GM18520 (cell line): Measurements from ENCODE around the gene OMG.
"Not testable (repeated sequence)": the region's sequence is repeated elsewhere in the genome, so short reads cannot be mapped to it uniquely, and the experiment has no call there.

Source experiments
- ATAC-seq: cut with Tn5 transposase; IDR thresholded peaks from one replicate; pipeline ENCODE4 v1.9.1; 2021; ENCODE audit not compliant: unreplicated experiment

Gene OMG

DNA sequence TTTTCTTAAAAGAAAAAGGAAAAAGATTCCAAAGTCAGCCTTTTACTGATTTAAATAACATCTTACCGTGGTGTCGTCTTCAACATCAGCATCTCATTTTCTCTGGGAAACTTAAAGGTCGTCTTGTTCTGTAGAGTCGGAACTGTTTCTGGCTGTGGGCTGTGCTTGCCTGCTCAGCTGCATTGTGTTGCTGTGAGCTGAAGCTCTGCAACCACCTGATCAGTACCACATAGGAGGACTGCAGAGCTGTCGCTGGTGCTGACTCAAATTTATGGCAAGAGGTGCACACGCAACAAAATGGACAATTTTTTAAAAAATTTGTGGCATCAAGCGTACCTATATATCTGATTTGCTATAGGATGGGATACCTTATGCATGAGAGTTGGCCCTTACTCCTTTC lies at the start of gene OMG:
TSS of gene OMG (minus strand) at position 150 of the 400 bp plus-strand sequence. CDS start 908 bp downstream, outside the sequence.
- ATAC-seq: no peak

- ATAC-seq: not testable (repeated sequence)
Measured at GRCh38 chr17:31345191-31345747, 48.2 kb upstream of the OMG start.

GRCh38 chr17:31339906-31340661 lies 43.0 kb upstream of the OMG start:
- no peak for ATAC-seq

DNA sequence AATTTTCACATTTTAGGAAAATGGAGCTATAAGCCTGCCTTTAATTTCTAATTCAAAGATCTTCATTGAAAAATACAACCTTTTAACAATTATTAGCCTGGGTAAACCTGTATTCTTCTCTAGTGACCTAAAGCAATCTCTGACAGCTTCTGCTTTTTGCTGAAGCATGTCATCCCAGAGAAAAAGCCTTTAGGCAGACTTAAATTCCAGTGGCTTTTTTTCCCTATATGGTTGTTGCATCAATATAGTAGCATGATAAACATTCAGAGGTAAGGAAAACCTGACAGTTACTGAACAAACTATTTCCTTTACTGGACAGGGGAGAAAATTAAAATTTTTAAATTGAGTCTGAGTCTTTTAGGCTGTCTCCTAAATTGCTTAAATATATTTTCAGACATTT lies 32.2 kb upstream of the OMG start:
- ATAC-seq: no peak

GRCh38 chr17:31328160-31328535 lies 31.1 kb upstream of the OMG start:
- ATAC-seq: no peak

- no peak for ATAC-seq
Measured at GRCh38 chr17:31327534-31328159, 30.6 kb upstream of the OMG start.

DNA sequence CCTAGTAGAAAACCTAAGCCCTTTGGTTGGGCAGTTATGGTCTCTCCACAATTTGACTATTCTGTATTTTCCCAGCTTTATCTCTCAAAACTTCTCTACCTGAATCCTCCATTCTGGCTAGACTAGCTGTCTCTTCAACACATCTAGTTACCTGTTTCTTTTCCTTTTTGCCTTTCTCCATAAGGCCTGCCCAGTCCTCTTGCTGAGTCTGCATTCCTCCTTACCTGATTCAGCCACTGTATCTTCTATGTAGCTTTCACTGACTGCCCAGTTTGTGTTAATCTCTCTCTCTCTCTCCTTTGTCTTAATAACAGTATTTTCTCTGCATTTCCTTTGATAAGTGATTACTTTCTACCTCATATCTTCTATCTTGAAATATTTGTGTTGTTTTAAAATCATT lies 26.5 kb upstream of the OMG start:
- ATAC-seq: no peak

DNA sequence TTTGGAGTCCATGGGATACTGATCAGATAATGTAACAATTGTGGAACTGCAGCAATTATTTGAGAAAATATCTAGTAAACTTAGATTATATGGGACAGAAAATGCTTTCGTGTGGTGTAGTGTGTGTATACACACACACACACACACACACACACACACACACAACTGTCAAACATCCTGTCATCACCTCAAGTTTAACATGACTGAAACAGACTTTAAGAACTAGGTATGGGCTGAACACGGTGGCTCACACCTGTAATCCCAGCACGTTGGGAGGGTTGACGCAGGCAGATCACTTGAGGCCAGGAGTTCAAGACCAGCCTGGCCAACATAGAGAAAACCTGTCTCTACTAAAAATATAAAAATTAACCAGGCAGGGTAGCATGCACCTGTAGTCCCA lies 24.9 kb upstream of the OMG start:
- ATAC-seq: no peak

- no peak for ATAC-seq
Measured at GRCh38 chr17:31321481-31321880, 24.4 kb upstream of the OMG start, which contains the start of gene EVI2A. Gene EVI2A (minus strand): TSS chr17:31321622. CDS start chr17:31319013, 2,609 bp downstream.

DNA sequence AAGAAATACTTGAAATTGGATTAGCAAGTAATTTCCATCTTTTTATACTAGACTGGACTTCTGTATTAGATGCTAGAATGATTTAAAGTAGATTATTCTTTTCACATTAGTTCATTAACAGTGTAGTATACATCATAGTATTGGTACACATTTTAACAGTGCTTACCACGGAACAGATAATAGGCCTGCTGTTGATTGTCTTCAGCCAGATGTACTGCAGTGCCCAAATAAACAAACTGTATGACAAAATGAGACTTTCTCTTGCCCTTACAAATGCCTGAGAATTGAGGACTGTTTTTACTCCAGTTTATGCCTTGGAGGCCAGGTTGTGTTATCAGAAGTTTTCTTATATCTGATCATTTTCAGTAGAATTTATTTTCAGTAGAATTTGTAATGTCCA lies 23.8 kb upstream of the OMG start:
- no peak for ATAC-seq

- no peak for ATAC-seq
Measured at GRCh38 chr17:31320241-31320640, 23.2 kb upstream of the OMG start.

DNA sequence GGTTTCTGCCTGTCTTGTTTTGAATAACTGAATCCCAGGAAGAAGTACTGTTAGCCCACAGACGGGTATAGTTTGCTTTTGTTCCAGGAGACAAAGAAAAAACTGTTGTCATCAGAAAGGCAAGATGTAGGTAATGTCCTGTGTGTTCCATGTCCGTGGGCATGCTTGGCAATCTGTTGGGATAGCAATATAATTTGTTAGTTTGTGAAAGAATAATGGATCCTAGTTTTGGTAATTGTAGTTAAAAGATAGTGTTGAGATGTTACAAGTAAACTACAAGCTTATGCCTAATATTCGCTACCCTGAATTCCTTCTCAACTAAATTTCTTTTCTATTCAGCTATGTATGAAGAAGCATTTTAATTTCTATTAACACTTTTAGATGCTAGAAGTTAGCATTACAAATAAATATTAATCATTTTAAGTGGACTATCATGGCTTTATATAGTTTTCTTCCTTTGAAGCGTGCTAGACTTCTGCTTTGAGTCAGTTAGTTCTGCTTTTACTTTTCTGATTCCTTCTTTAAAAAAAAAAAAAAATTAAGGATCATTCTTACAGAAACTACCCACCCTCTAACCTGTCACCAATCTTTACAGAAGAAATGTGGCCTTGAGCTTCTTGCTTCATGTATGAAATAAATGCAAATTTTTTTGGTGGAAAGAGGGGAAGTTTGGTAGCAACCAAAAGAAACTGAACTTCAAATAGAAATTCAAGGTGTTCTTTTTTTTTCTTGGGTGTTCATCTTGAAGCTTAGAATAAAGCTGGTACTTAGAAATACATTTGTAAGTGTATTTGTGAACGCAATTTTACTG lies 22.0 kb upstream of the OMG start:
- ATAC-seq: no peak

DNA sequence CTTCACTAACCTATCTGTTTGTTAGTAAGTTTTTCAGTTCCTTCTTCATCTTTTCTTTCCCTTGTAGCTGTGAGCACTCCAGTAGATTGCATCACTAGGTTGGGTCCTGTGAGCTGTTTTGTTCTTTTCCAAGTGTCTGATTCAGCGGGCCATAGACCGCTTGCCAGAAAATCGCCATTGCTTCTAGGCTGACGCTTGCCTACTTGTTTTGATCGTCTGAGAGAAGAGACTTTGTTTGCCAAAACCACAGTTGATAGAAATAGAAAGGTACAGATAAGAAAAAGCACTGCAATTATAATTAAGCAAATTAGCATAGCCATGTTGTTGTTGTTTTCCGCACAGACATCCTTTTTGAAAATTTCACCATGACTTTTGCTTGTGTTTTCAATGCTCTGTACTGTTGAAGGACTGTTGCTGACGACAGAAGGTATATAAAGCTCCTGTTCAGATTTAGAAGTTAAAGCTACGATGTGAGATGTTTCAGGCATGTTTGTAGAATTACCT lies 21.3 kb upstream of the OMG start:
- peak; percentile 25 for ATAC-seq

- no peak for ATAC-seq
Measured at GRCh38 chr17:31314782-31315100, 17.7 kb upstream of the OMG start.

DNA sequence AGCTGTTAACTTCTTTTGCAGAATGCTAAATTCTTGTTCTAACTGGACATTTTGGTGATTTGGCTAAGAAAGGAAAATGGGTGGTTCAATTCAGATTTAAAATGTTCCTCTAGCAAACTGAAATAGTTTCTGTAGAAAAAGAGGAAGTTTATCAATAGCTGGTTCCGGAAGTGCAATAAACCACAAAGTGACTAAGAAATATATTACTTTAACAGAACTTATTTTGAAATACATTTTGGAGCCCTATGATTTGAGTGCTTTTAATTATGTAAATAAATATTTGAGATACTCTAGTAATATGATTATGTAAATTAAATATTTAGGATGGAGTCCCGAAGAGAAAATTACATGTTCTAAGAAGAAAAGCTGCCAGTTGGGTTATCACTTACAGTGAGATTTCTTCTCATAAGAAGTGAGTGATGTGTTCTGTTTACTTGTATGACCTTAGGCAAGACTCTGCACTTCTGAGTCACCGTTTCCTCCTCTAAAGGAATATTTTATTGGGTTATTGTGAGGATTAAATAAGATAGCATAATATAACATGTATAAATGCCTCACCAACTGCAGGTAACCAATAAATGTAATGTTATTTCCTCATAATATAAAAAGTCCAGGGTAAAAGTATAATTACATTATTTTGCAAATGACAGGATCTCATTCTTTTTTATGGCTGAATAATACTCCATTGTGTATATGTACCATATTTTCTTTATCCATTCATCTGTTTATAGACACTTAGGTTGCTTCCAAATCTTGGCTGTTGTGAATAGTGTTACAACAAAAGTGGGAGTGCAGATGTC lies 17.1 kb upstream of the OMG start, which contains the start of gene EVI2B:
TSS of gene EVI2B (minus strand) at position 73 of the 800 bp plus-strand sequence. CDS start 8,445 bp downstream, outside the sequence.
- no peak for ATAC-seq

DNA sequence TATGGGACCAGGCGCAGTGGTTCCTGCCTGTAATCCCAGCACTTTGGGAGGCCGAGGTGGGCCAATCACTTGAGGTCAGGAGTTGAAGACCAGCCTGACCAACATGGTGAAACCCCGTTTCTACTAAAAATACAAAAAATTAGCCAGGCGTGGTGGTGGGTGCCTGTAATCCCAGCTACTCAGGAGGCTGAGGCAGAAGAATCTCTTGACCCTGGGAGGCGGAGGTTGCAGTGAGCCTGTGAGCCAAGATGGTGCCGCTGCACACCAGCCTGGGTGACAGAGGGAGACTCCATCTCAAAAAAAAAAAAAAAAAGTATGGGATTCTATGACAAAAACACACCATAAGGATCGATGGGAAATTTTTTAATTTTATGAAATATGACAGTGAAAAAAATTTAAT lies 15.2 kb upstream of the OMG start:
- ATAC-seq: not testable (repeated sequence)

DNA sequence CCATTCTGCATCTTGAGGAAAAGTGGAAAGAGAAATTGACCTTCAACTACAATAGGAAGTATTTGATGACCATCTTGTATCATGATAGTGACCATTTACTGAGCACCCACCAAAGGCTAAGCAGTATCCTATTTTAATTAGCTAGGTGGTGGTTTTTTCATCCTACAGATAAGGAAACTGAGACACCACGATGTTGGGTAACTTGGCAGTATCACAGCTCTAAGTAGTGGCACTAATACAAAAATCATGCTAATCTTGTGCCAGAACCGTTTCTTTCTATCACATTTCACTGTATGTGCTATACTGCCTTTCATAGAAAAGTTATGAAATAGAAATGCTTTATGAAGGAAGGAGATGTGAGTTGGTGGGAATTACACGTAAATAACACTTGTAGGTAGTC lies 14.5 kb upstream of the OMG start:
- ATAC-seq: no peak

- ATAC-seq: no peak
Measured at GRCh38 chr17:31310886-31311285, 13.8 kb upstream of the OMG start.

DNA sequence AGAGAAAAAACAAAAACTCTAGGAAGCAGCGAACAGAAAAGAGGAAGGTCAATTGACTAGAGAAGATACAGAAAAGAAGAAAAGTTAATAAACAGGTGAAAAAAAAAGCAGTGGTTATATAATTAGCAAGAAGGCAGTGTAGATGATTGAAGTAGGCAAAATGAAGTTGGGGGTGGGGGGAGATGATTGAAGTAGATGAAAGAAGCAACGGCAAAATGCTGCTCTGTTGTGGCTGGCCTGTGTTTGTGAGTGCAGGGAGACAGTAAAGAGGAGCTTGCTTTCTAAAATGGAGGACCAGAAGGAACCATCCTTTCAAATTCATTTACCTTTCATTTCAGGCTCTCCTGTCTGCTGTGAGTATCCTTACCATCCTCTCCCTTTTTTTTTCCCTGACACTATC lies 13.2 kb upstream of the OMG start:
- no peak for ATAC-seq

GRCh38 chr17:31309556-31309955 lies 12.5 kb upstream of the OMG start:
- ATAC-seq: no peak
